Measurements from ENCODE around the gene HRH2.
"Not testable (repeated sequence)": the region's sequence is repeated elsewhere in the genome, so short reads cannot be mapped to it uniquely, and the experiment has no call there.

The HRH2 gene

DNA sequence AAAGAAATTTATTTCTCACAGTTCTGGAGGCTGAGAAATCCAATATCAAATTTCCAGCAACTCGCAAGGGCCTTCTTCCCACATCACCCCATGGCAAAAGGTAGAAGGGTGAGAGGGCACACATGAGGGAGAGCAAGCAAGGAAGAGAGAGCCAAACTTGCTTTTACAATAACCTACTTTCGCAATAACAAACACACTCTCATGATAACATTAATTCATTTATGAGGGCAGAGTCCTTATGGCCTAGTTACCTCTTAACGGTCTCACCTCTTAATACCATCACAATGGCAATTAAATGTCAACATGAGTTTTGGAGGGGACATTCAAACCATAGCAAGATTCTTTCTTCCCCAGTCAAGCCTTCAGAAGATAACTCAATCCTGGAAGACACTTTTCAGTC, 11.6 kb upstream of the HRH2 start:
- DNase-seq (ENCODE audit: low spot score): no peak

DNA sequence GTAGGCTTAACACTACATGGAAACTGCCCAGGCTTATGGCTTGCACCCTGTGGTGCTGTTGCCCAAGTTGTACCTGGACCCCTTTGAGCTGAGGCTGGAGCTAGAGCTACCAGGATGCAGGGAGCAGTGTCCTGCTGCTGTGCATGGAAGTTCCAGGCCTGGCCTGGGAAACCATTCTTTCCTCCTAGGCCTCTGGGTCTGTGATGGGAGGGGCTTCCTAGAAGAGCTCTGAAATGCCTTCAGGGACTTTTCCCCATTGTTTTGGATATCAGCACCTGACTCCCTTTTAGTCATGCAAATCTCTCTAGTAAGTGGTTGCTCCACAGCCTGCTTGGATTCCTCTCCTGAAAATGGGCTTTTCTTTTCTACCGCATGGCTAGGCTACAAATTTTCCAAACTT, 7.9 kb upstream of the HRH2 start:
- no peak for DNase-seq (ENCODE audit: low spot score)

DNA sequence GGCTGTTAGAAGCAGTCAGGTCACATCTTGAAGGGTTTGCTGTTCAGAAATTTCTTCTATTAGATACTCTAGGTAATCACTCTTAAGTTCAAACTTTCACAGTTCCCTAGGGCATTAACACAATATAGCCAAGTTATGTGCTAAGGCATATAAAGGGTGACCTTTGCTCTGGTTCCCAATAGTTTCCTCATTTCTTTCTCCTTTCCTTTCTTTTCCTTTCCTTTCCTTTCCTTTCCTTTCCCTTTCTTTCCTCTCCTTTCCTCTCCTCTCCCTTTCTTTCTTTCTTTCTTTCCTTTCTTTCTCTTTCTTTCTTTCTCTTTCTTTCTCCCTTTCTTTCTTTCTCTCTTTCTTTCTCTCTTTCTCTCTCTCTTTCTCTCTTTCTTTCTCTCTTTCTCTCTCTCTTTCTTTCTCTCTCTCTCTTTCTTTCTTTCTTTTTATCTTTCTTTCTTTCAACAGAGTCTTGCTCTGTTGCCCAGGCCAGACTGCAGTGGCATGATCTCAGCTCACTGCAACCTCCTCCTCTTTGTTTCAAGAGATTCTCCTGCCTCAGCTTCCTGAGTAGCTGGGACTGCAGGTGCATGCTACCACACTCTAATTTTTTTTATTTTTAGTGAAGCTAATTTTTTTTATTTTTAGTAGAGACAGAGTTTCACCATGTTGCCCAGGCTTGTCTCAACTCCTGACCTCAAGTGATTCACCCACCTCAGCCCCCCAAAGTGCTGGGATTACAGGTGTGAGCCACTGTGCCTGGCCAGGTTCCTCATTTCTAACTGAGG, 7.3 kb upstream of the HRH2 start:
- not testable (repeated sequence) for DNase-seq (ENCODE audit: low spot score)

DNA sequence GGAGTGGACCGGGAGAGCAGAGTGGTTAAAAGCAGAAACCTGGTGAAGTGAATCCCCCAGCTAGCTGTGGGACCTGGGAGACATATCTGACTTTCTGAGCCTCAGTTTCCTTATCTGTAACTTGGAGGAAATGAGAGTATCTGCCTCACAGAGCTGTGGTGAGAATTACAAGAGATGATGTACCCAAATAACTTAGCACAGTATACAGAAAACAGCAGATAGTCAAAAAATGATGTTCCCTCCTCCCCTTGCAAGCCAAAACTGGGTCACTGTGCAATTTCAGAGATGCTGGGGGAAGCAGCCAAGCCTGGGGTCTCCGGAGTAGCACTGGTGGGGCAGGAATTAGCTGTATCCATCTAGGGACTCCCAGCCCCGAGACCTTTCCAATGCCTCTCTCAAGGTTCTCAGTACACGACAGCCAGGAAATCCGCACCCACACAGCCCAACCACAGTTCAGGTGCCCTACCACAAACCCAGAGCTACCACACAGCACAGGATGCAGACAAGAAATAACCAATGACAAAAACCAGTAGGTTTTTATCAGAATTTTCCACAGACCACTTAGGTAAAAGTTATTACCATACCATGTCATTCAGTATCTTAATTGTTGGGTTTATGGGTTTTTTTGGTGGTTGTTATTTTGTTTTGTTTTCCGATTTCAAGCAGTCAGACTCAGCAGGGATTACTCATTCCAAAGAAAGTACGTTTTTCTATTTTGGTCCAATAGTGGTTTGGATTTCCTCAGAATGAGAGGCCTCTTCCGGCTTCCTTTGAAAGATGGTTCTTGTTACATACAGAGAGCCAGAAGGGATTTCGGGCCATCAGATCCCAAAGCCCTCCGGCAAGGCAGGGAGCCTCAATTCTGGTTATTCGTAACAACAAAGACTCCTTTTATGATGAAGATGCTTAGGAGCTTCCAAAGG, 4.9 kb upstream of the HRH2 start:
- no peak for DNase-seq (ENCODE audit: low spot score)

DNA sequence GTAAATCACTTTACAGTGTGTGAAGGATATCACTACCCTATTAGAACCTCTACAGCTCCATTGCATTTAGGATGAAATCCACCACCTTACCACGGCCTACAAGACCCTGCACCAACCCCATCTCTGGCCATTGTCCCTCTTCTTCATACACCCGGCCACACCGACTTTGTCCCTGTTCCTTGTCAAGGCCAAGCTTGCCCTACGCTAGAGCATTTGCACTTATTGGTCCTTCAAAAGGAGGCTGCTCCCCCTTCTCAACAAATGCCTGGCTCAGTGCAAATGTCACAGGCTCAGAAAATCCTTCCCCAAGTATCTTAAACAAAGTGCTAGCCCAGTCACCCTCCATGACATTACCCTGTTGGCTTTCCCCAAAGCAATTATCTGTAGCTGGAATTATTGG, 4.1 kb upstream of the HRH2 start:
- no peak for DNase-seq (ENCODE audit: low spot score)

DNA sequence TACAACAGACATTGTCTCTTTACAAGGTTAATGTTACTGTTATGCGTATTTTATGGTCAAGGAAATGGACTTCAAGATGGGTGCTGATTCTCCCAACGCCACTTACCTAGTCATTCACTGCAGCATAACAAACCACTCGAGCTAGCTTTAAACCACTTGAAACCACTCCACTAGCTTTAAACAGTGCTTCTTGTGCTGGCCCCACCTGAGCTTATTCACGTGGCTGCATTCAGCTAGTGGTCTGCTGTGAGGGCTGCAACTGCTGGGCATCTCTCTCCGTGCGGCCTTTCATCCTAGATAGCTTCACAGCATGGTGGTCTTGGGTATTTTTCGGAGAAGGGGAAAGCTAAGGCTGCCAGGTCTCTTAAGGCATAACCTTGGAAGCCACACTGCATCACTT, 3.5 kb upstream of the HRH2 start:
- DNase-seq (ENCODE audit: low spot score): no peak

DNA sequence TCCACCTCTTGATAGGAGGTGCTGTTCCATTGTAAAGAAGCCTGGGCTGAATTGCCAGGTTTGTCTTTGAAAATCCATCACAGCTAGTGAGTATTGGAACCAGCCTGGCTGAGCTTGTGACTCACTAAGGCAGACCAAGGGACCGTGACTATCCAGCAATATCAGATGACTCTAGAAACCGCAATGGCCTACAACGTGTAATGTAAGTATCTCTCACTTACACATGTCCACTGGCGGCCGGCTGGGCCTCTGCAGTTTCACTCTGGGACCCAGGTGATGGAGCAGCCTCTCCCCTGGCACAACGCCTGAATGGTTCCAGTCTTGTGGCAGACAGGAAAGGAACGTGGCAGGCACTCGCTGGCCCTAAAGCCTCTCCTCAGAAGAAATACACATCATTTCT, 3.1 kb upstream of the HRH2 start:
- DNase-seq (ENCODE audit: low spot score): no peak

DNA sequence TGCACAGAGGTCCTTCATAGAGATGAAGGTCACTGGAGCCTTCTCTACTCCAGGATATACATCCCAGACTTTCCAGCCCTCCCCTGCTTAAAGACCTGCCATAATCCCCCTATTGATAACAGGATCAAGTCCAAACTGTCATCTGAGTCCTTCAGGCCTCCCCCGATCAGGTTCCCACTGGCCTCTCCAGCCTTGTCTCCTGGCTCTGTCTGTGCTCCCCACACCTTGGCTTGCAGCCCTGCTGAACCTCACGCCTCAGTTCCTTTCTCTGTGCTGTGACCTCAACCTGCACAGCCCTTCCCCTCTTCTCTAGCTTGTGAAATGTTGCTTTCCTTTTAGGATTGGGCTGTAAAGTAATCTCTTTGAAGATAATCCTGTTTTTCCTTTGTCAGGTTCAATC, 2.5 kb upstream of the HRH2 start:
- no peak for DNase-seq (ENCODE audit: low spot score)

DNA sequence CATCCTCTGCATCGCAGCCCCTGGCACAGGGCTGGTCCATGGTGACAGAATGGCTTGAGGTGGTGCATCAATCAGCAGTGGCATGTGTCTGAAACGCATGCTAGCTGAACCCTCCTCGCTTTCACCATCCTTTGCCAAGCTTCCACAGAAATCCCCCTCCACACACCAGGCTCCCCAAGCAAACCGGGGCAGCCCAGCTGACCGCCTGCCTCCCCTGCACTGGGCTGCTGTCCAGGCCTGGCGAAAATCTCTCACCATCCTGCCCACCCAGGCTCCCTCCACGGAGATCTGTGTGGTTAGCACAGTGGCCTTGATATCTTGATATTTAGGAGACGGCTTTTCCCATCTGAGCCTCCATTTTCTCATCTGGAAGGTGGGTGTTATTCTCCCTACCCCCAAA, 905 bp upstream of the HRH2 start:
- no peak for DNase-seq (ENCODE audit: low spot score)

DNA sequence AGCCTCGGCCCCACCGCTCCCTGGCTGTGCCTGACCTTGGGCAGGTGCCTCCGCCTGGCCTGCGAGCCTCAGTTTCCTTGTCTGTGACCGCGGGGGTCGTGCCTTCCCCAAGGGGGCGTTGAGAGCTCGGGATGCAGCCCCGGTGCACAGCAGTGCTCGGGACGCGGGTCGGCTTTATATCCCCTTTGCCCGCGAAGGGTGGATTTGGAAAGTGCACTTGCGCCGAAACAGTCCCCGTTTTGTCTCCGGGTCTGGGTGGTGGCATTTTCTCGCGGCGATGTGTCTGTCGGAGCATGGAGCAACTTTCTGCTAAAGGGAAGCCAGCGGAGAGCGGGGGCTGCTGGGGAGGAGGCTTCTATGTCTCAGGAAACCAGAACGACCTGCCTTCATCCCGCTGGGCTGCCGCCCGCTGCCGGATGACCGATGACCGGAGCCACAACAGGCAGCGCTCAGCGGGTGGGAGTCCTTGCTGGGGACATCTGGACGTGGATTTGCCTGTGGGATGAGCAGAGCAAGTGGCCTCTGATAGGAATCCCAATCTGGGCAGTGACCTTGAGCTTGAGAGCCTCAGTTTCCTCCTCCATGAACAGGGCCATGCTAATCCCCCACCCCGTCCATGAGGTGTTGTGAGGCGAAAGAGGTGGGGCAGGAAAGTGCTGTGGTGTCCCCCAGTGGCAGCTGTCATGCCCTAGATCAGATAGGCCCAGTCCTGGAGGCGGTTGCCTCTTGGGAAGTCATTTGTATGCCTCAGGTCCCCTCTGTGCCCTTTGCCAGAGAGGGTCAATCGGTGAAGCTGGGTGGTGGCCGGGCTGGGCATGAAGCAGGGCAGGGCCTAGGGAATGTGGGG, 651 bp downstream of the HRH2 start:
- no peak for DNase-seq (ENCODE audit: low spot score)

DNA sequence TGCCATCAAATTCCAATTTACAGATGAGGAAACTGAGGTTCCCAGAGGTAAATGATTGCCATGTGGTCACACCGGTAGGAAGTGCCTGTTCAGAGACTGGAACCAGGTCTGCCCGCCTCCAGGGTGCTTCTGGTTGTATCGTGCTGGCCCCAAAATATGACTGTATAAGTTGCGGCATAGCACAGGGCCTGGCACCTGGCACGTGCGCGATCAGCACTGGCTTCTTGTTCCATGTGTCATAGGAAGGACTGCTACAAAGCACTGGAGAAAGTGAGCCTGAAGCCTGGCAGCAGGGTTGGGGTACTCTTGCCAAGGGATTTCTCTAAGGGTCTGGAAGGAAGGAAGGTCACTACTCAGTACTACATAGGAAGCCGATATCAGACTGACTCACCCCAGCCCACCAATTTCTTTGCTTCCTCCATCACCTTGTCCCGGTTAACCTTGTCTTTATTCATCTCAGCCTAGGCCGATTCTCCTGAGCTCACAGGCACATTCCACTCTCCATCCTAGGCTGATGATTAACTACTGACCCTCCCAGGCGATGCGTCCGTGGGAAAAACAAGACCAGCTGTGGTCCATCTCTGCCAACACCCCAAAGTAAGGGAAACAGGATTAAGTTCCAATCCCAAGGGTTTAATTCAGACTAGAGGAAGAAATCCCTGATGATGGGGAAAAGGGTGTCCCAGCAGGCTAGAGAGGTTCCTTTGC, 1.8 kb downstream of the HRH2 start:
- DNase-seq (ENCODE audit: low spot score): no peak

DNA sequence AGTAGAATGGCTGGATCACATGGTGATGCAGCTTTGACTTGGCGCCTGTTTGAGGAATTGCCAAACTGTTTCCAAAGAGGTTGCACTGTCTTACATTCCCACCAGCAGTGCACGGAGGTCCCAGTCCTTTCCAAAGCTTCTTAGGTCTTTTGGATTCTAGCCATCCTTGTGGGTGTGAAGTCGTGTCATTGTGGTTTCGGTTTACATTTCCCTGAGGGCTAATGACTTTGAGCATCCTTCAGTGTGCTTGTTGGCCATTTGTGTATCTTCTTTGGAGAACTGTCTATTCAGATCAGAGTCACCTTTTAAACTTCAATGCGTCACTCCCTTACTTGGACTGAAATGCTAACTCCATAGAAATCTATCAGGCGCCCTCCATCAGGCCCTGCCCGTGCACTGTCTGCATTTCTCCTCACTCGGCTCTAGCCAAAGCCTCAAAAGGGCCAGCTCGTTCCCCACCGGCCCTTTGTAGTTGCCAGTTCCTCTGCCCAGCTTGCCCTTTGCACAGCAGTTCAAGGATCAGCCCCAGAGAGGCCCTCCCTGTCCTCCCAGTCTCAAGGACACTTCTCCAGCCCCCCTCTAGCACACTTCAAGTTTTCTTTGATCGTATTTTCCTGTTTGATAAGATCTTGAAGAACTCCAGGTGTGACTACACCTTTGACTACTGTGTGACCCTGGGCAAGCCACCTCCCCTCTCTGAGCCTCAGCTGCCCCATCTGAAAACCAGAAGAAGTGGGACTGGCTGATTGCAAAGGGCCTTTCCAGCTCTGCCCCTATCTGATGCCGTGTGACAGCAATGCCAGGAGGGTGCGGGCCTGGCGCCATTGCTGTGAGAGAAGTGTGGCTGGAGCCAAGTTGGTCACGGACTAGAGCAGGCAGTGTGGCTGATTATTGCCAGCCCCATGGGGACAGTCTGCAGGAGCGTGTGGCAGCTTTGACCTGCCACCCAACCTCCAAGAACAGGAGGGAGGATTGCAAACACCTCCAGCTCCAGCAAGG, 5.6 kb downstream of the HRH2 start:
- DNase-seq (ENCODE audit: low spot score): no peak

DNA sequence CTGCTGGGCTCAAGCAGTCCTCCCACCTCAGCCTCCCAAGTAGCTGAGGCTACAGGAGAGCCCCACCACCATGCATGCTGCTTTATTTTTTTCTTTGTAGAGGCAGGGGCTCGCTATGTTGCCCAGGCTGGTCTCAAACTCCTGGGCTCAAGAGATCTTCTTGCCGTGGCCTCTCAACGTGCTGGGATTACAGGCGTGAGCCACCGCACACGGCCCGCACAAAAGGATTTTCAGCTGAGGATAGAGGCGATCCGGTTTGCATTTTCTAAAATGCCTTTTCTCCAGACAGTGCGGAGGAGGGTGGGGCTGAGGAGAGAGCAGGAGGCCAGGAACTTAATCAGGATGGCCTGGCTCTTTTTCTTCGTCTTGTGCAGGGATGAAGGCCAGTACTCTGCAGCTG, 6.9 kb downstream of the HRH2 start:
- DNase-seq (ENCODE audit: low spot score): no peak

DNA sequence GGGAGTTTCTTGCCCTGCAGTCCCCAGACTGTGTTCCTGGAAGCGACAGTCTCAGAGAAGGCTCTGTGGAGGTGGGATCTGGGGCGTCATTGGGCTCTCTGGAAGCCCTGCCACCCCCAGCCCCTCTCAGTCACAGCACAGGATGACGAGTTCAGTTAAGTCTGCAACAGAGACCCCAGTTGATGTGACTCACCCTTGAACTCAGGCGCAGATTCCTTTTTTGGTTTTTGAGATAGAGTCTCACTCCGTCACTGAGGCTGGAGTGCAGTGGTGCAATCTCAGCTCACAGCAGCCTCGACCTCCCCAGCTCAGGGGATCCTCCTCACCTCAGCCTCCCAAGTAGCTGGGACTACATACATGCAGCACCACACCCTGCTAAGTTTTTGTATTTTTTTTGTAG, 8.3 kb downstream of the HRH2 start:
- no peak for DNase-seq (ENCODE audit: low spot score)

DNA sequence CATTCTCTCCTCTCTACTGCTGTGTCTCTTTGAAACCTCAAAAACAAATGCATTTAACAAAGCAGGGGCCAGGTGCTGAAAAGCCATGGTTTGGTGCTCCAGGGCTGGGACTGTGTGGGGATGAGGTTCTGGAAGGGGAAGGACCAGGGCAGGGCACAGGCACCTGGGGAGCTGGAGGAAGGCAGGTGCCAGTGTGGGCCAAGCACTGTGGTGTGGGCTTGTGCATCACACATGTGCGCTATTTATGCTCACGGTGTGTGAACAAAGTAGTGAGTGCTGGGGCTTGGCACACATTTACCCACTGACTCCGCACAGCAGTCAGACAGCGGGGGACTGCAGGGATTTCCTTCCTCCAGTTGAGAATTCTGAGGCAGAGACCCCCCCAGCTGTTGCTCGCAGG, 10.1 kb downstream of the HRH2 start:
- no peak for DNase-seq (ENCODE audit: low spot score)

DNA sequence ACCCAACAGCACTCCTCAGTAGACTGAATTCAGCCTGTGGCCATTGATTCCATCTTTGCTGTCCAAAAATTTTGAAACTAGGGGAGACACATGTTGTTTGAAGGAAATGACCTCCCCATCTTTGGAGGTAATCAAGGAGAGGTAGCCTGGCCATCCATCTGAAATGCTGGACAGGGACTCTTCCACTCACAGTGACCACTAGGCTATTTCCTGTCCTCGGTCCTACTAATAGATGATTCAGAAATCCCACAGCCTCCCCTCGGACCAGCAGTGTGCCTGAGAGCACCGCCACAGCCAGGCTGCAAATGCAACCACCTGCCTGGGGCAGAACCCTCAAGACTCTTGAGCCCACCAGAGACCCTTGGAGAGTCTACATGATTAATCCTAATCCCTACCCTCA, 12.5 kb downstream of the HRH2 start:
- no peak for DNase-seq (ENCODE audit: low spot score)

DNA sequence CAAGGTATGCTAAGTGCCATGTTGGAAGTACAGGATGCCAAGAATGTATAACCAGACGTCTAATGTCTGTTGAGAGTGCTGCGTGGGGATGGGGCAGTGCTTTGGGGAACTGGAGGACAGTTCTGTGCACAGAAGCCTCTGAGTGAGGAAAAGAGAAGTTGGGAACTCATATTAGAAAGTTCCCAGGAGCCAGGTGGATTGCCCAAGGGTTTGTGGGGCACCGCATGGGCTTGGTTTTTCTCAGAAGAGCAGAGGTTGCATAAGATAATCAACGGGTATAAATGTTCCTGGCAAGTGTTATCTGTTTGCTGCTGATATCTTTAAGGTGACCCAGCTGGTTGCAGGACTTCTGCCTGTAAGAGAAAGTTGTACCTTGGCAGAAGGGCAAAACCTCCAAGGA, 13.1 kb downstream of the HRH2 start:
- DNase-seq (ENCODE audit: low spot score): no peak

DNA sequence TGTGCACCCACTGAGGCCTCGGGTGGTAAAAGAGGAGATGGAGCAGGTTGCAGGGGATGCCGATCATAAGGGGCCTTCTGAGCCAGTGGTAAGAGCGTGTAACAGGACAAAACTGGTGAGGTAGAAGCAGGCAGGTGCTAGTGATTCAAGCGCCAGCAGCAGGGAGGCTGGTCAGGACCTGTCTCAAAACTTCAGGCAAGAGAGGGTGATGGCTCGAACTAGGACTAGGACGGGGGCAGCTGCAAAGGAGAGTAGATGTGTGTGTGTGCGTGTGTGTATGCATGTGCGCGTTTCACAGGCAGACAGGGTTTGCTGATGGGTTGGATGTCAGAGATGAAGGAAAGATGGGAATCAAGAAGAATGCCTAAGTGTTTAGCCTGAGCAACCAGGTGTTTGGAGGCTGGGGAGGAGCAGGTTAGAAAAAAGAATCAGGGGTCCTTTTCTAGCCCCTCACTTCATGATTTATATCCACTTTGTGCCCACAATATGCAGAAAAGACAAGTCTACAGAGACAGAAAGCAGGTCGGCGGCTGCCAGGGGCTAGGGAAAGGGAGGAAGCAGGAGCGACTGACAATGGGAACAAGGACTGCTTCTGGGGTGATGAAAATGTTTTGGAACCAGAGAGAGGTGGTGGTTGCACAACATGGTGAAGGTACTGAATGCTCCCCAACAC, 15.2 kb downstream of the HRH2 start:
- DNase-seq (ENCODE audit: low spot score): no peak

DNA sequence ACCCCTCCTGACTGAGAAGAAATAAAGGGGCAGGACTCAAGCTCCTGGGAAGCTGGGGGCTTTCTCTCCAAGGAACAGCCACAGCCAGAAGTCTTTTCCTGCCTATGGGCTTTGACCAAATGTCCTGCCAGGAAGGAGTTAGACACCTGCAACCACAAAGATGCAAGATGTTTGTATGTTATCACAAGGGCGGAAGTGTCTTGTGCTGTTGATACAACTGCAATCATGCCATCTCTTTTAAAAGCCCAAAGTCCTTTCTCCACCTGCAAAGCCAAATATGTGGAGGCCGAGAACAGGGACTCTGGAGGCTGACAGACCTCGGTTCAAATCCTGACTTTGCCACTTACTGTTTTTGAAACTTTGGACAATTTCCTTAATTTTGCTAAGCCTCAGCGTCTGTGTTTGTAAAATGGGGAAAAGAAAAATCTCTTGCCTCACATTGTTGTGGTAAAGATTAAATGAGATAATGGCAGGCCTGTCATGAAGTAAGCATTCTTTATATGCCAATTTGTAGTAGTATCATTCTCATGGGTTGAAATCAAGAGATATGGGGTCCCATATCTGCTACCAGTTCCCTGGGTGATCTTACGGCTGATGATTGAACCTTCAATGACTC, 17.0 kb downstream of the HRH2 start:
- no peak for DNase-seq (ENCODE audit: low spot score)

DNA sequence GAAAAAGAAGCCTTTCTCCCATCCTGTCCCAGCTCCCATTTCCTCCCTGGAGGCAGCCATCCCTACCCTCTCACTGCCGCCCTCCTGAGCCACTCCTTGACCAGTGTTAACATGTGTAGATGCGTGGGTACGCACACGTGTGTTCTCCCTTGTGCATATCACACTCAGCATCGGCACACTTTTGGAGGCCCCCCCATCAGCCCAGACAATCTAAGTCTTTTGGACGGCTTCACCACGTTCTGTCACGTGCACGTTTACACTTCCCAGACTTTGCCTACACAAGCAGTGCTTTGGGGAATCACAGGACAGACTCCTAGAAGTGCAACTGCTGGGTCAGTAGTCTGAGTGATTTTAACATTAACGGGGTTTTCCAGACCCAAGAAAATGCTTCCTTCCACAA, 18.0 kb downstream of the HRH2 start:
- no peak for DNase-seq (ENCODE audit: low spot score)
